HepG2 (cell line): Measurements from ENCODE around the gene ABHD12. TPM values are rescaled to one million over a fixed set of nuclear protein-coding genes. Genes with fewer than 3 reads are reported as not detected.

Experiments used
- CBFB ChIP-seq: sonication (generic); formaldehyde crosslinking; IDR thresholded peaks from 2 replicates; pipeline ENCODE4 v1.4.0; 2020; ENCODE audit warnings: missing genetic modification reagents
- CBX1 ChIP-seq: IDR thresholded peaks from one replicate; pipeline ENCODE4 v1.6.1; 2016; ENCODE audit warnings: antibody characterized with exemption, low read depth
- KLF13 ChIP-seq: sonication (generic); formaldehyde crosslinking; IDR thresholded peaks from 2 replicates; pipeline ENCODE4 v1.4.0; 2020; ENCODE audit warnings: mild to moderate bottlenecking, missing genetic modification reagents
- SALL2 ChIP-seq: sonication (generic); formaldehyde crosslinking; IDR thresholded peaks from 2 replicates; pipeline ENCODE4 v1.8.1; 2023; ENCODE audit warnings: mild to moderate bottlenecking, missing genetic modification reagents, inconsistent platforms
- SIN3B ChIP-seq: fragments of 150-350 bp; IDR thresholded peaks from 2 replicates; pipeline ENCODE4 v1.6.1; 2014; ENCODE audit warnings: low read length
- SNAI1 ChIP-seq: sonication (generic); formaldehyde crosslinking; IDR thresholded peaks from 2 replicates; pipeline ENCODE4 v1.5.0; 2020; ENCODE audit warnings: mild to moderate bottlenecking, missing genetic modification reagents, borderline replicate concordance
- TAF15 ChIP-seq: fragments of 200-400 bp; formaldehyde crosslinking; IDR thresholded peaks from one replicate; pipeline ENCODE4 v1.6.1; 2018; ENCODE audit warnings: mild to moderate bottlenecking, low read depth, low read length; ENCODE audit not compliant: poor library complexity, severe bottlenecking
- ZNF160 ChIP-seq: sonication (generic); formaldehyde crosslinking; IDR thresholded peaks from 2 replicates; pipeline ENCODE4 v1.8.0; 2022; ENCODE audit warnings: mild to moderate bottlenecking, inconsistent platforms, missing genetic modification reagents
- ZNF512B ChIP-seq: sonication (generic); formaldehyde crosslinking; IDR thresholded peaks from 2 replicates; pipeline ENCODE4 v1.5.1; 2020; ENCODE audit warnings: missing genetic modification reagents, mild to moderate bottlenecking, borderline replicate concordance
- ZNF513 ChIP-seq: sonication (generic); formaldehyde crosslinking; conservative IDR thresholded peaks from 2 replicates; pipeline ENCODE4 v1.5.0; 2020; ENCODE audit warnings: missing genetic modification reagents
- ZSCAN5A ChIP-seq: sonication (generic); formaldehyde crosslinking; IDR thresholded peaks from 2 replicates; pipeline ENCODE4 v1.8.0; 2022; ENCODE audit warnings: mild to moderate bottlenecking, missing genetic modification reagents, borderline replicate concordance
- polyA plus RNA-seq, 8 experiments: library from polyadenylated mRNA; depleted of rRNA in 3 of 8; stranded (reverse) in 7 of 8; unstranded in 1 of 8; fragments of >200 nt; fragmentation: Illumina TruSeq in 4 of 8; extraction: Trizol in 4 of 8; gene quantifications; 2 replicates each; pipeline versions ENCODE4 v1.2.1 to v1.2.3, GENCODE V29; 2011 to 2016; ENCODE audit warnings: low read depth in 4 of 8, missing spikeins in 1 of 8, mixed read lengths in 1 of 8; ENCODE audit not compliant: insufficient read depth in 1 of 8
- total RNA-seq, 5 experiments: library from RNA; depleted of rRNA; stranded (reverse); fragments of >200 nt; fragmentation: Illumina TruSeq; extraction: Trizol; gene quantifications; 2 replicates each; pipeline ENCODE4 v1.2.3, GENCODE V29; 2016; ENCODE audit warnings: low read depth in 1 of 5
- TF ChIP-seq, protein P1 (sequence below): IDR thresholded peaks from 2 replicates; pipeline ENCODE4 v1.4.0; 2020; ENCODE audit warnings: mild to moderate bottlenecking, missing genetic modification reagents
- TF ChIP-seq, protein P2 (sequence below): sonication (generic); formaldehyde crosslinking; IDR thresholded peaks from 2 replicates; pipeline ENCODE4 v1.4.0; 2020; ENCODE audit warnings: missing genetic modification reagents, borderline replicate concordance

Gene ABHD12
- total and polyA plus RNA-seq, 2 of the 13 experiments (the other 11 are each of a cell fraction or from before 2014, with no cell fraction given), result 23.5 to 72.1 TPM

GRCh38 chr20:25294459-25295385, 95.9 kb downstream of the ABHD12 start (continued):
- TF ChIP-seq, protein P1, sequence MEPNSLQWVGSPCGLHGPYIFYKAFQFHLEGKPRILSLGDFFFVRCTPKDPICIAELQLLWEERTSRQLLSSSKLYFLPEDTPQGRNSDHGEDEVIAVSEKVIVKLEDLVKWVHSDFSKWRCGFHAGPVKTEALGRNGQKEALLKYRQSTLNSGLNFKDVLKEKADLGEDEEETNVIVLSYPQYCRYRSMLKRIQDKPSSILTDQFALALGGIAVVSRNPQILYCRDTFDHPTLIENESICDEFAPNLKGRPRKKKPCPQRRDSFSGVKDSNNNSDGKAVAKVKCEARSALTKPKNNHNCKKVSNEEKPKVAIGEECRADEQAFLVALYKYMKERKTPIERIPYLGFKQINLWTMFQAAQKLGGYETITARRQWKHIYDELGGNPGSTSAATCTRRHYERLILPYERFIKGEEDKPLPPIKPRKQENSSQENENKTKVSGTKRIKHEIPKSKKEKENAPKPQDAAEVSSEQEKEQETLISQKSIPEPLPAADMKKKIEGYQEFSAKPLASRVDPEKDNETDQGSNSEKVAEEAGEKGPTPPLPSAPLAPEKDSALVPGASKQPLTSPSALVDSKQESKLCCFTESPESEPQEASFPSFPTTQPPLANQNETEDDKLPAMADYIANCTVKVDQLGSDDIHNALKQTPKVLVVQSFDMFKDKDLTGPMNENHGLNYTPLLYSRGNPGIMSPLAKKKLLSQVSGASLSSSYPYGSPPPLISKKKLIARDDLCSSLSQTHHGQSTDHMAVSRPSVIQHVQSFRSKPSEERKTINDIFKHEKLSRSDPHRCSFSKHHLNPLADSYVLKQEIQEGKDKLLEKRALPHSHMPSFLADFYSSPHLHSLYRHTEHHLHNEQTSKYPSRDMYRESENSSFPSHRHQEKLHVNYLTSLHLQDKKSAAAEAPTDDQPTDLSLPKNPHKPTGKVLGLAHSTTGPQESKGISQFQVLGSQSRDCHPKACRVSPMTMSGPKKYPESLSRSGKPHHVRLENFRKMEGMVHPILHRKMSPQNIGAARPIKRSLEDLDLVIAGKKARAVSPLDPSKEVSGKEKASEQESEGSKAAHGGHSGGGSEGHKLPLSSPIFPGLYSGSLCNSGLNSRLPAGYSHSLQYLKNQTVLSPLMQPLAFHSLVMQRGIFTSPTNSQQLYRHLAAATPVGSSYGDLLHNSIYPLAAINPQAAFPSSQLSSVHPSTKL (CRISPR knock-in tag), result peak; percentile 62
- TF ChIP-seq ZNF513 (0 out of 2 replicates have a peak, but pooled peaks have one; percentile 72), SNAI1 (CRISPR knock-in tag) (no peak), CBFB (CRISPR knock-in tag) (peak; percentile 84; the same call in 1 of the 2 replicates), SIN3B (peak; percentile 51; the same call in 1 of the 2 replicates), ZNF160 (CRISPR knock-in tag) (peak; percentile 73; the same call in 1 of the 2 replicates), ZNF512B (CRISPR knock-in tag) (peak; percentile 45; the same call in 1 of the 2 replicates), KLF13 (CRISPR knock-in tag) (no peak), CBX1 (peak; percentile 57), SALL2 (CRISPR knock-in tag) (0 out of 2 replicates have a peak, but pooled peaks have one; percentile 36), ZSCAN5A (CRISPR knock-in tag) (no peak), TAF15 (peak; percentile 94)
- TF ChIP-seq, protein P2, sequence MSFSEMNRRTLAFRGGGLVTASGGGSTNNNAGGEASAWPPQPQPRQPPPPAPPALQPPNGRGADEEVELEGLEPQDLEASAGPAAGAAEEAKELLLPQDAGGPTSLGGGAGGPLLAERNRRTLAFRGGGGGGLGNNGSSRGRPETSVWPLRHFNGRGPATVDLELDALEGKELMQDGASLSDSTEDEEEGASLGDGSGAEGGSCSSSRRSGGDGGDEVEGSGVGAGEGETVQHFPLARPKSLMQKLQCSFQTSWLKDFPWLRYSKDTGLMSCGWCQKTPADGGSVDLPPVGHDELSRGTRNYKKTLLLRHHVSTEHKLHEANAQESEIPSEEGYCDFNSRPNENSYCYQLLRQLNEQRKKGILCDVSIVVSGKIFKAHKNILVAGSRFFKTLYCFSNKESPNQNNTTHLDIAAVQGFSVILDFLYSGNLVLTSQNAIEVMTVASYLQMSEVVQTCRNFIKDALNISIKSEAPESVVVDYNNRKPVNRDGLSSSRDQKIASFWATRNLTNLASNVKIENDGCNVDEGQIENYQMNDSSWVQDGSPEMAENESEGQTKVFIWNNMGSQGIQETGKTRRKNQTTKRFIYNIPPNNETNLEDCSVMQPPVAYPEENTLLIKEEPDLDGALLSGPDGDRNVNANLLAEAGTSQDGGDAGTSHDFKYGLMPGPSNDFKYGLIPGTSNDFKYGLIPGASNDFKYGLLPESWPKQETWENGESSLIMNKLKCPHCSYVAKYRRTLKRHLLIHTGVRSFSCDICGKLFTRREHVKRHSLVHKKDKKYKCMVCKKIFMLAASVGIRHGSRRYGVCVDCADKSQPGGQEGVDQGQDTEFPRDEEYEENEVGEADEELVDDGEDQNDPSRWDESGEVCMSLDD (CRISPR knock-in tag), result no peak
